Hematopoietic multipotent progenitor cell treated with erythropoietin and hydrocortisone succinate and interleukin-3 and kit ligand, for 8 days (in vitro differentiated cells): ENCODE data around the gene CABLES1.
"Not testable (repeated sequence)": the region's sequence is repeated elsewhere in the genome, so short reads cannot be mapped to it uniquely, and the experiment has no call there.

Experiments
- DNase-seq: peaks from one replicate; pipeline ENCODE4 v3.0.0-alpha.2; 2015

CABLES1 gene

DNA sequence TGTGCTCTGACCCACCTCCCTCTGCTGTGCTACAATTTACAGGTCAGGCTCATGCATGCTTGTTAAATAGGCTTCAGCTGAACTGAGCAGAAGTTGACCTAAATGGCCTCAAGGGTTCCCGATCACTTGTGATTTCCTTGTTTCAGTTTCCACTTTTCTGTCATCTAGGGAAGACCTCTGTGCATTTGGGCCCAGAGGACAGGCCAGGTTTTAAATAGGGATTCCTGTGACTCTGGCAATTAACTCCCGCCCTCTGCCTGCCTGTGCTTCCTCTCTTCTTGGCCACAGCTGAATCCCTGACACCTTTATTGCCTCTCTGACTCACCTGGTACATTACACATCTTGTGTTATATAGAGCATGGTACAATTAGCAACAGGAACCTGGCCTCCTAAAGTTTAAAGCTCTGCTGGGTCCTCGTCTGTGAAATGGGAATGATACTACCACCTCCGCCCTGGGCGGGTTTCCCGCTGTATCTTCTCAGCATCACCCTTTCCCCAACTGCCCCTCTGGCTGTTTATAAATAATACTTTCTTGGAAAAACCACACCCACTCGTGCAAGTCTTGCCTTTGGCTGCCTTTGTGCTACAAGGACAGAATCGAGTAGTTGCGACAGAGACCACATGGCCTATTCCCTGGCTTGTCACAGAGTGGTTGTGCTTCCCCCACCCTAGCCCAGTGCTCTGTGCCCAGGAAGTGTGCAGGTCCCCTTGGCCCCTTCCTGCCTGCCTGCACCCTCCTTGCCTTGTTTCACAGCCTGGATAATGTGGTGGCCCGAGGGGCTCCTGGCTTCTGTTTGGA is 7.9 kb downstream of the CABLES1 start:
- peak; percentile 92 for DNase-seq

DNA sequence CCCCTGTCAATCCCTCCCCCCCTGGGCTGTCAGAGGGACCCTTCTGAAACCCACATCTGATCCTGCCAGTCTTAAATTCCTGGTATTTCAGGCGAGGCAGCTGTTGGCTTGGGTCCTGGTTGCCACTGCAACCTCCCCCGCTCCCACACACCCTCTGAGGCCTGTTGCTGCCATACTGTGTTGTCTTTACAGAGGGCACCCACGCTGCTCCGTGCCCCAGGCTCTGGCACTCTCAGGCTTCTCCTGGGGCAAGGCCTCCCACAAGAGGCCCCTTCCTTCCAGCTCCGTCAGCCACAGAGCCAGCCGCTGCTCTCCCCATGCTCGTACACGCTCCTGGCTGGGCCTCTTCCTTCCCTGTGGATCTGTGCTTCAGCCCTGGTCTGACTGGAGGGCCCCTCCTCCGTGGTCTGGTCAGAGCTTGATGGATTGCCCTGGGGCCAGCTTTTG is 8.6 kb downstream of the CABLES1 start:
- peak; percentile 69 for DNase-seq

DNA sequence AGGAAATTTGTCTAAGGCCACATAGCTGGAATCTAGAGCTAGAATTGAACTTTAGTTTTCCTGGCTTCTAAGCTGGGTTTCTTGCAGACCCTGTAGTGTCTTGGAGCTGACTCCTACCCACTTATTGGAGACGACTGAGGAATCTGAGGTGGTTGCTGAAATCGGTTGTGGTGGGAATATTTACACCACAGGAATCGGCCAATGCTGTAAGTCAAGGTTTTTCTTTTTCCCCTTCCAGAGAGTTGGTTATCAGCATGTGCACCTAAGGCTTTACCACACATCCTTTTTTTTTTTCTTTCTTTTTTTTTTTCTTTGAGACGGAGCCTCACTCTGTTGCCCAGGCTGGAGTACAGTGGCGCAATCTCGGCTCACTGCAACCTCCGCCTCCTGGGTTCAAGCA is 9.4 kb downstream of the CABLES1 start:
- DNase-seq: no peak

DNA sequence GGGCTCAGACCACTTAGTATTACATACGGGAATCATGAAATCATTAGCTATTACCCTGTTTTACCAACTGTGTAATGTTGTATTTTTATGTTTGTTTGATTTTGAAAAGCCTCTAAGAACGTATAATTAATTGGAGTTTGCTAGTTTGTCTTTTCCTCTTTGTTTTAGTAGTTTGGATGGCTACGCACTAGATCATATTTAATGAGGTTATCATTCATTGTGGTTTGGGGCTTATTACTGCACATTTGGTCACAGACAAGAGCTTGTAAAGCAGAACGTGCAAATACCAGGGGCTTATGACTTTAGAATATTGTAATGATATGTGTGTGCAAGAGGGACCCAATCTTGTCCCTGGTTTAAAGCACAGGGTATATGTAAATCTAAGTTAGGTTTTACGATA is 10.3 kb downstream of the CABLES1 start:
- no peak for DNase-seq

DNA sequence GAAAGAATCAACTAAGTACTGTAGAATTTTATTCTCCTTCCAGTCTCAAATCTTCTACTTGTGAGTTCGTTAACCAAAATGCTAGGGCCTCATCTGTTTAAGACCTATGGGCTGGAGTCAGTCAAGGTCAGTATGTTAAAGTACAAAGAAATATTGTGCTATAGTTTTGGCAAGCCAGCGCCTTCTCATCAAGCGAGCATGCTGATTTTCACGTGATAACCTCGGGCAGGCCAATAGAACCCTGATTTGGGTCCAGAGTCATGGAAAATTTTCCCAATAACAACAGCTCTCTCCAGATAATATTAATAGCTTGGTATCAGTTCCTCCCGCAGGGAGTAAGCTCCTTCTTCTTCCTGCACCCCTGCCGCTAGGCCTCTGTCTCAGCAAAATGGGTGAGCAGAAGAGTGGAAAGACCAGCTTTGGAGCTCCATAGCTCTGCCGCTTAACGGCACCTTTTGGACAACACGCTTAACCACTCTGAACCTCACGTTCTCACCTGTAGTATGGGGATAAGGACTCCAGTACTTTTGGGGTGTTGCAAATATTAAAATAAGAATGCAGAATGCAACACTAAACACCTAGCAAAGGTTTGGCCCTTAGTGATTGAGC is 11.7 kb downstream of the CABLES1 start:
- no peak for DNase-seq

DNA sequence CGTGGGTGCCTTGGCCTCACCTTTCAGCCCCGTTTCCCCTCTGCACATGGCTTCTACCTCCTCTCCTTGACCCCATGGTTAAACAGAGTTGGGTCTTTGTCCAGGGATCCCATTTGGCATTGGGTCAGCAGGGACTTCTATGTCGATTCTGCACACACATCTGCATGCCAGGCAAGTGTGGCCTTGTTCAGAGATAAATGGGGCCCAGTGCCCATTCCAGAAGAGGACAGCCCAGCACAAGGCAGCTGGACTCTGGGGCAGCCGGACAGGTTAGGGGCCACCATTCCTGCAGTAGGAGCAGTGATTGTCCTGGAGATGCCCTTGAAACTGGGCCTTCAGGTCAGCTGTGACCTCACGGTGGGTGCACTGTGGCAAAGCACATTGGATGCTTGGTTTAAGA is 13.1 kb downstream of the CABLES1 start:
- no peak for DNase-seq

DNA sequence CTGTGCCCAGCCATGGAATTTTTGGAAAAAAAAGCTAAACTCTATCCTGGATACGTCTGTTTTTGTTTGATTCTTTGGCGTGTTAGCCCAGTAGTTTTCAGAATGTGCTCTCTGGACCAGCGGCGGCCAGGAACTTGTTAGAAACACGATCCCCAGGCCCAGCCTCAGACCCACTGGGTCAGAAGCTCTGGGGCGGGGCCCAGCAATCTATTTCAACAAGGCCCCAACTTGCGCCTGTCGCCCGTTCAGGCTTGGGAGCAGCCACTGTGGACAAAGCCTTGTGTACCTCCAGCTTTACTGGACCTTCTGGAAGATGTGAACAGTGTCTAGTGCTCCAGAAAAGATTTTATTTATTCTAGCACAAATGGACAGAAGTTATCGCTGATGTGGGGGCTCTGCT is 14.3 kb downstream of the CABLES1 start:
- DNase-seq: no peak

DNA sequence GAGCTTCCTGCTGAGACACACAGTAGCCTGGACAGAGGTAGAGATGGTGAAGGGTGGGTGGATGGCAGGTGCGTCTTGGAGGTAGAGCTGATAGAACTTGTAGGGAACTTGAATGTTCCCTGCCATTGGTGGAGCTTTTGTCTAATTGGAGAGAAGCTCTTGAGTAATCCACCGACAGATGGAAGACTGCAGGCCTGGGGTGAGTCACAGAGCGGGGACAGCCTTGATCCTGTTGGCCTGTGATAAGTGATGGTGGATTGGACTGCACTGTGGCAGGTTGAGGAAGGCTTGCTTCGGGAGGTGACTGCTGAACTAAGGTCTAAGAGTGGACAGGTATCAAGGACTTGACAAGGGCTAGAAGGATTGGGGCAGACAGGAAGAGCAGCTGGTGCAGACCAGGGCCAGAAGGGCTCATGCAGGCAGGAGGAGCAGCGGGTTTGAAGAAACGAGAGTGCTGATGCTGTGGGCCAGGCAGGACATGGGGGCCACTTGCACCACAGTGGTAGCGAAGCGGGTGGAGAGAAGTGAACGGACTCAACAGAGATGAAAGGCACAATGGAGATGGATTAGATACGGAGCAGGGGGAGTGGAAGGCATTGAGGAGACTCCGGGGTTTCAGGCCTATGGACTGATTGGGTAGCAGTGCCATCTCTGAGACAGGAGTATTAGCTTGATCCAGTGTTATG is 16.3 kb downstream of the CABLES1 start:
- peak; percentile 30 for DNase-seq

DNA sequence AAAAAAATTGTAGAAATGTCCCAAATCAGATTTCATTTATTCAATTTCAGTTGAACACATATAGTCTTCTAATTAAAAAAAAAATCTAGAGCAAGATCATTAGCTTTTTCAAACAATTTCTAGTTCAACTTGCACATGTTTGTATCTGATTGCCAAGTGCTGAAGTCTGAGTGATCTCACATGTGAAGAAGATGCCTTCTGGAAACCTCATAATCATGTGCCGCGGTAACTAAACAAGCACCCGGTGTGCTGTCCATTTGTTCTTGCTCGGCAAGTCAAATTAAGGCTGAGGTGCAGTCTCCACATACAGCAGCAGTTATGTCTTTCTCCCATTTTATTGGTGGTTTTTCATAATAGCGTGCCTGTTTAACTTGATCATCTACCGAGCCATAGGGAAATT is 18.7 kb downstream of the CABLES1 start:
- DNase-seq: no peak

DNA sequence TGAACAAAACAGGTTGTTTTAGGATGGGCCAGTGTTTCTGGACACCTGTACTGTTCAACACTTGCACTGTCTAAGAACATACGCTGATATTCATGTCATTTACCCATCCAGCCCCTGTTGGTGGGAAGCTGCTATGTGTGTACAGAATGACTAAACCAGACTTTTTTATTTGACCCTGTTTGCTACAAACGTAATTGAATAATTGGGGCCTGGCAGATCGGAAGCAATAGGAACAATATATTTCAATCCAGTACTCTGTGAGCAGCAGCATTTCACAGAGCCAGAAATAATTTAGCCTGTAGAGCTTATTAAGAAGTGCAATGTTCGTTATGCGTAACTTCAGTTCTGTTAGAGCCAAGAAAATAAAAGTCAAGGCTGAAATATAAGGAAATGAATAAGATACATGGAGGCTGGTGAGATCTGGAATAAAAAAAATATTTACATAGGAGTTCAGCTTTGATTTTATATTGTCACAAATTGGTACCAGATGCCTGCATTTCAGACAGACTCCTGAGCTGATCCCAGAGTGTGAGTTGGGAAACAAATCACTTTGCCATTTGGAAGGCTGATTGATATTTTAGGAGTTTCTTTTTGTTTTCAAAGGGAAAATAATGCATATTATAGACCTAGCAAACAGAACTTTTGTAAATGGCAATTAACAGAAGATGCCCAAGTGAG is 19.7 kb downstream of the CABLES1 start:
- DNase-seq: no peak

DNA sequence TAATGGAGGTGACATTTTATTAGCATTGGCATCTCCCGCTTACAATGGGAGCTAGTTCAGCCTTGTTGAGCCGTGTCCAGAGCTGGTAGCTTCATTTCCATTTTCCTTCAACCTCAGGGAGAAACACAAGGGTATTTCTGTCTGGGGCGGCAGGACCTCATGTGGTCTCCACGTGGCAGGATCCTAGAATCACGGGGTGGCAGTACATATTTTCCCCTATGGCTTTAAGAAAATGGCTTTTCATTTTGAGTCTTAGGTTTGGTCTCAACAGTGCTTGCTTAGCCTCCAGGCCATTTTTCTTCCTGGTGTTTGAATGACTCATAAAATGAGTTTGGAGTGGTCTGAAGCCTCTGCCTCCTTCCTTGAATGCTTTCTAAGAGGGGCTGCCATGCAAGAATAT is 20.3 kb downstream of the CABLES1 start:
- no peak for DNase-seq

DNA sequence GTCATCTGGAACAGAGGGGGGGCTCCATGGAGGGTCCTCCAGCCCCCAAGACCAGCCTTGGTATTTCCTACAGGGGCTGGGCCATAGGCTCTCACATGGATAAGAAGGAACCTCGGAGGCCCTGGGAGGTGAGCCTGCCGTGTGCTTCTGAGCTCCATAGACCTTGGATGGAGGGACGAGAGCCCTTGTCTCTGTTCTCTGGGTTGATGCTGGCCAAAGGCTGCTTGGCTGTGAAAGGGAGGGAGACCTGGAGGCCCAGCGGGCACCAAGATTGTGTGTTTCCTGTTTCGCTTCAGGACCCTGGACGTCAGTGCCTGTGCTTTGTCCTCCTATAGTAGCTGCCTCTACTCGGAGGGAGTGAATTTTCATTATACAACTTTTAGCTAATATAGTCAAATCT is 20.8 kb downstream of the CABLES1 start:
- DNase-seq: no peak

DNA sequence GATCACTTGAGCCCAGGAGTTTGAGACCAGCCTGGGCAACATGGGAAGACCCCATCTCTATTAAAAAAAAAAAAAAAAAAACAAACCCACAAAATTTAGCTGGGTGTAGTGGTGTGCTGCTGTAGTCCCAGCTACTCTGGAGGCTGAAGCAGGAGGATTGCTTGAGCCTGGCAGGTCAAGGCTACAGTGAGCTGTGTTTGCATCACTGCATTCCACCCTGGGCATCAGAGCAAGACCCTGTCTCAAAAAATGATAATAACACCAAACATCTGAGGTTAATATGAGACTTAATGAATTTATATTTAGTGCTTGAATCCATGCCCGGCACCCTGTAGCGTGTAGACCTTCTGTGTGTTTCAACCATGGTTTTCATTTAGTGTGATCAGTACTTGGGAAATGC is 22.8 kb downstream of the CABLES1 start:
- DNase-seq: no peak

DNA sequence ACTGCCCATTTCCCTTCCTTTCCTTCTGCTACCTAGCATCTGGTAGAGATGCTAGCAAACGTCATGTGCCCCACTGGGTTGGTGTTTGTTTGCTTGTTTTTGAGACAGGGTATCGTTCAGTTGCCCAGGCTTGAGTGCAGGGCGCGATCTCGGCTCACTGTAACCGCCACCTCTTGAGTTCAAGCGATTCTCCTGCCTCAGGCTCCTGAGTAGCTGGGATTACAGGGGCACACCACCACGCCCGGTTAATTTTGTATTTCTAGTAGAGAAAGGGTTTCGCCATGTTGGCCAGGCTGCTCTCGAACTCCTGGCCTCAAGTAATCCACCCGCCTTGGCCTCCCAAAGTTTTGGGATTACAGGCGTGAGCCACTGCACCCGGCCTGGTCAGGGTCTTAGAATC is 23.6 kb downstream of the CABLES1 start:
- not testable (repeated sequence) for DNase-seq

DNA sequence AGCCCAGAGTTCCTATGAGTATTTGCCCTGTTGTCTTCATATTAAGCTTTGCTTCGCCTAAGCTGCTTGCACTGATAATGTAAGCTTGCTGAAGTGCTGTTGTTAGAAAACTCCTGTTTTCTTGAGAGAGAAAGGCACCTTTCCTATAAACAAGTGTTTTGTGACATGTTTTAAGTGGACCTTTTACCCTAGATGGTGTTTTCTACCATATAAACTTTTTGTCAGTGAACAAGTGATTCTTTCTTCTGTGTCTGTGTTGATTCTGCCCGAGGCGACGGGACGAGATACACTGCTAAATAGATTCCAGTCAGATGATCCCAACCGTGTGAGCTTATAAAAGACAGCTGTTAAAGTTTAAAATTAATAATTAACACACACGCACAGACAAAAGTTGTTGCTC is 24.1 kb downstream of the CABLES1 start:
- DNase-seq: no peak

DNA sequence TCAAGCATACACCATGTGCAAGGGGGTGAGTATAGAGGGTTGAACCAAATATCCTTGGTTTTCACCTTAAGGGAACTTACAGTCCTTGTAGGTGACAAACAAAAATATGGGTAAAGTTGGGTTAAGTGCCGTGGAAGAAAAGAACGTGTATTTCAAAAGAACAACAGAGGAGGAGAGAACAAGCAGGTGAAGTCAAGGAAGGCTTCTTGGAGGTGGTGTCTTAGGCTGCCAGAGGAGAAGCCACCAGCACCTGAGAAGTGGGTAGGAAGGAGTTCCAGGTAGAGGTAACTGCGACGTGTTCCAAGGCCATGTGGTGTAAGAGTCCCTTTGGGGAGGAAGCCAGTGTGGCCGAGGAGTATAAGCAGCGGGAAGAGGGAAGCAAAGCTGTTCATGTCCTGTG is 27.2 kb downstream of the CABLES1 start:
- no peak for DNase-seq

DNA sequence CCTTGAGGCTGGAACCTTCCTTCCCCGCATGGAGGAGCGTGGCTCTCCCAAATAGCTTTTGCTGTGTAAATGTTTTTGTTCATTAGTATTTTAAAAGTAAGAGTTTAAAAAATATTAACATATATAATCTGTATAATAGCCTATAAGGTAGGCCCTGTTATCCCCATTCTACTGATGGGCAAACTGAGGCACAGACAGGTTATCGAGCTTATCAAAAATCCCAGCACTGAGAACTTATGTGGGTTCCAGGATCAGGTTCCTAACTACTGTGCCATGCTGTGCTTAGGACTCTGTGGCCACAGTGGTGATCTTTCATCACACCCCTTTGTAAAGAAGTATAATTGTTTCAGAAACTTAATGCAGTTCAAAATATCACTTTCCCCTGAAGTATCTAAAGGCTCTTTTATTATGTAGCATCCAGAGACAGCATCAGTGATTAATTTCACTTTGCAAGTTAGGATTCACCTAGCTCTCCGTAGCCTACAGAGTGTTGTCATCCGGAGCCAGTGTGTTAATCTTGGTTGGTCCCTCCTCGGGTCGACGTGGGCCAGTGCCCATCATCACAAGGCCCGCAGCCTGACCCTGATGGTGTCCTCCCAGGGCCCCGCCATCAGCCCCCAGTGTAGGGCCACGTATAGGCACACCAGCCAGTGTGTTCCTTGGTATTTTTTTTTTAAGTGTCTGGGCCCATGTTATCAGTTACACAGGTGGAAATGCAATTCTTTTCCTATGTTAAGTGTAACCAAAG is 28.7 kb downstream of the CABLES1 start:
- DNase-seq: no peak

DNA sequence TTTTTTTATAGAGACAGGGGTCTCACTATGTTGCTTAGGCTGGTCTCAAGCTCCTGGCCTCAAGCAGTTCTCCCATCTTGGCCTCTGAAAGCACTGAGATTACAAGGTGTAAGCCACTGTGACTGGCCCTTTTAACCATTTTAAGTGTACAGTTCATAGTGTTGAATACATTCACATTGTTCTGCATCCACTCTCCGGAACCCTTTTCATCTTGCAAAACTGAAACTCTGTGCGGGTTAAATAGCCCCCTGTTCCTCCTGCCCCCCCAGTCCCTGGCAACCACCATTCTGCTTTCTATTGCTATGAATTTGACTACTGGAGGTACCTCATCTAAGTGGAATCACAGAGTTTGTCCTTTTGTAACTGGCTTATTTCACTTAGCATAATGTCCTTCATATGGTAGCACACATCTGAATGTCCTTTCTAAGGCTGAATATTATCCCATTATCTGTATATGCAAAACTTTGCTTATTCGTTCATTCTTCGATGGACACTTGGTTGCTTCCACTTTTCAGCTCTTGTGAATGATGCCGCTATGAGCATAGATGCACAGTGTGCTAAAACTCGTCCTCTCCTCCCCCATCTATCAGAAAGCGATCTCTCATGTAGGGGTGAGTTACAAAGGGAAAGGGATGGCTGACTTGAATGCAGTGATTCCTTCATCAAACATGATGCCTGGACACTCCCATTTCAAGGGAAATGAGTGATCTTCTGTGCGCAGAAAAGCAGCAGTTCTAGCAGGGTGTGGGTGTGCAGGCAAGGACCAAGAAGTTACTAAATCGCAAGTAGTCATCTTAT is 30.2 kb downstream of the CABLES1 start:
- DNase-seq: no peak

DNA sequence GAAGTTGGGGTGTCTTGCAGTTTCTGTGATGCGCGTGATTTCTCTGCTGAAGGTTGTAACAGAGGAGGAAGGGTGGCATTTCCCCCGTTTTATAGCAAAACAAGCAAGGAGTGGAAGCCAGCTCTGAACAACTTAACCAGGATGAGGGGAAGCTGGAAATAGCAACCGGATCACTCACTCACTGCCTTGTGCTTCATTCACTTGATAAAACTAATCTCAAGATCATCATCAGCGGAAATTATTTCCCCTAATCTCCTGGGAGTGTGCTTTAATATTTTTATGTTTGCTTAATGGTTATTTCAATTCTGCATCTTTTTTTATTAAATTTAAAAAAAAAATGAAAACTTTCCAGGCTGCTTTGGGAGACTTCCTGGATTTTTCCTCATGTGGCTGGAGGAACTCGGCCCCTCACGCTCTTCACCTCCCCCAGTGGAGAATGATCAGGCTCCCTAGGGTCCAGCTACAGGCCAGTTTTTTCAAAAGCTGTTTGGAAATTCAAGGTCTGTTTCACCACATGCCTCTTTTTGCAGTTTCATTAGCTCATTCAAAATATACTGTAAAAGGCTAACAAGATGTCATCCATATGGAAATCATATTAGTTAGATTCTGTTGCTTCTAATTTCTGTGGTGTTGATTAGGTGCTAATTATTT is 31.7 kb downstream of the CABLES1 start:
- DNase-seq: no peak

DNA sequence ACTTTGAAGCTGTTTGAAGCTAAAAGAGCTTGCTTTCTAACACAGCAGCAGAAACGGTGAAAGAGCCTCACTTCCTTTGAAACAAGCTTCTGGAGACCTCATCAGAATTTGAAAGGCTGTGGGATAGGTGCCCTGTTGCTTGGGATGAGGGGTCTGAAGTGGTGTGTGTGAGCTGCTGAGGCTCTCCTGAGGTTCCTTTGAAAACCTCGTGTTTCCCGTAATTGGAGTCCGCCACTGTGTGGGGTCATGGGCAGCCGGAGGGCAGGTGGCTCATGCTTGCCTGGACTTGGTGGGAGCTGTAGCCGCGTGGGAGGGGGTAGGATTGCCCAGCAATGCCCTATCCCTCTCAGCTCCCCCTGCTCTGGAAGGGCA is 34.4 kb downstream of the CABLES1 start:
- DNase-seq: no peak

DNA sequence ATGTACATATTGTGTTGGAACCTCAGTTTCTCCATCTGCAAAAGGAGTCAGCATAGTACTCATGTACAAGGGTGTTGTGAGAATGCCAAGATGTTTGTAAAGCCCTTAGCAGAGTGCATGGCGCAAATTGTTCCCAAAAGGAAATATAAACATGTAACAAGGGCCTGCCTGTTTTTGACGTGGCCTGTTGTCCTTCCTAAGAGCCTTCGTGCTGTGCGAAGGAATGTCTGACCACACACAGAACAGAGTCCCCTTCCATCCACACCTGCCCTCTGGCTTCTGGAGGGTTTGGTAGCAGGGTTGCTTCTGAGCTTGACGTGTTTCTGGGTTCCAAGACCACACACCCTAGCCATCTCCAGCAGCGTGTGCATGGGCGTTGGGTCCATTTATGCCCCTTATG is 34.9 kb downstream of the CABLES1 start:
- no peak for DNase-seq
